K562 (cell line): Measurements from ENCODE around the gene FFAR4. TPM values are rescaled to one million over a fixed set of nuclear protein-coding genes. Genes with fewer than 3 reads are reported as not detected.

ENCODE experiments used
- ATAC-seq: fragments of 200-7000 bp; cut with Tn5 transposase; 3 replicates; pipeline ENCODE4 v1.9.1; 2020; ENCODE audit warnings: moderate library complexity
- BruUV-seq: library from RNA; stranded (reverse); fragments of 400-500 nt; replicated peaks from 2 replicates; lab custom pipeline; 2021; lab: Mats Ljungman, UMichigan
- CTCF ChIA-PET: fragments of 300-600 bp; formaldehyde crosslinking; extraction: SDS; loops from one replicate; lab custom pipeline; 2021; ENCODE audit warnings: low intra/inter-chr PET ratio; lab: Yijun Ruan, JAX
- POLR2A ChIA-PET: fragments of 300-600, 350-650 bp; sonication (Branson Sonifier 250); formaldehyde crosslinking; extraction: SDS; loops from one replicate; lab custom pipeline; 2021; ENCODE audit warnings: antibody characterized with exemption, inconsistent platforms; lab: Yijun Ruan, JAX
- DNase-seq, 4 experiments: peaks; one replicate each; pipeline versions ENCODE4 v3.0.0 to v3.0.0-alpha.2; 2011 to 2018; ENCODE audit warnings: low spot score in 3 of 4, mixed read lengths in 3 of 4; ENCODE audit errors: extremely low read depth in 1 of 4
- FAIRE-seq: peaks from 2 replicates; lab custom pipeline; 2011; peaks lifted over from hg19 to GRCh38; lab: Jason Lieb, UNC
- H2AFZ ChIP-seq: 2 replicates; pipeline ENCODE4 v1.6.0; 2011; ENCODE audit warnings: low read depth, low read length, control low read depth, inconsistent platforms
- H3K27ac ChIP-seq: fragments of 200-600 bp; 3 replicates; pipeline ENCODE4 v1.8.0; 2011; ENCODE audit warnings: low read depth, mild to moderate bottlenecking, control low read depth, inconsistent platforms, low read length, moderate library complexity, mixed read lengths; ENCODE audit errors: extremely low read depth
- H3K27me3 ChIP-seq, 2 experiments: fragments of 300-600 bp in 1 of 2; 2 replicates in 1 of 2; 3 replicates in 1 of 2; pipeline versions ENCODE4 v1.6.0 to v1.8.0; 2011; ENCODE audit warnings: inconsistent platforms in 2 of 2, low read length in 2 of 2, mild to moderate bottlenecking in 1 of 2, mixed read lengths in 1 of 2, moderate library complexity in 1 of 2; ENCODE audit not compliant: control insufficient read depth in 2 of 2, insufficient read depth in 2 of 2
- H3K36me3 ChIP-seq: fragments of 300-600 bp; 3 replicates; pipeline ENCODE4 v1.8.0; 2011; ENCODE audit warnings: mild to moderate bottlenecking, low read length, inconsistent platforms; ENCODE audit not compliant: control insufficient read depth, insufficient read depth
- H3K4me1 ChIP-seq, 2 experiments: fragments of 200-600 bp in 1 of 2; replicated peaks in 1 of 2; 2 replicates in 1 of 2; 3 replicates in 1 of 2; pipeline versions ENCODE4 v1.5.1 to v1.8.0; 2011; ENCODE audit warnings: inconsistent platforms in 2 of 2, low read length in 2 of 2, mild to moderate bottlenecking in 1 of 2, mixed read lengths in 1 of 2, moderate library complexity in 1 of 2; ENCODE audit not compliant: control insufficient read depth in 2 of 2, insufficient read depth in 2 of 2
- H3K4me2 ChIP-seq: 2 replicates; pipeline ENCODE4 v1.6.1; 2011; ENCODE audit warnings: low read length, control low read depth, inconsistent platforms, mixed read lengths; ENCODE audit not compliant: insufficient read depth
- H3K4me3 ChIP-seq: fragments of 200-600 bp; sonication (generic), shearing (Covaris generic); 2 replicates; pipeline ENCODE4 v1.5.1; 2016; ENCODE audit warnings: control low read depth, inconsistent platforms
- H3K79me2 ChIP-seq: fragments of 200-600 bp; 3 replicates; pipeline ENCODE4 v1.8.0; 2011; ENCODE audit warnings: low read length, inconsistent platforms; ENCODE audit not compliant: control insufficient read depth, insufficient read depth
- H3K9ac ChIP-seq, 2 experiments: 2 replicates each; pipeline versions ENCODE4 v1.6.0 to v1.6.1; 2011; ENCODE audit warnings: low read depth in 2 of 2, low read length in 2 of 2, control low read depth in 1 of 2, inconsistent platforms in 1 of 2, mild to moderate bottlenecking in 1 of 2, mixed read lengths in 1 of 2; ENCODE audit not compliant: insufficient read depth in 1 of 2
- H3K9me1 ChIP-seq: one replicate; pipeline ENCODE4 v1.6.0; 2011; ENCODE audit warnings: inconsistent platforms, mild to moderate bottlenecking, low read length, moderate library complexity; ENCODE audit not compliant: control insufficient read depth, insufficient read depth
- H3K9me3 ChIP-seq: replicated peaks from 2 replicates; pipeline ENCODE4 v1.5.1; 2011; ENCODE audit warnings: low read depth, low read length, inconsistent platforms; ENCODE audit not compliant: control insufficient read depth, insufficient read depth
- H4K20me1 ChIP-seq: replicated peaks from 2 replicates; pipeline ENCODE4 v1.6.1; 2011; ENCODE audit warnings: low read length, inconsistent platforms, mixed read lengths; ENCODE audit not compliant: control insufficient read depth, insufficient read depth
- ELK3 ChIP-seq: fragments of 450-650 bp; formaldehyde crosslinking; IDR thresholded peaks from 2 replicates; pipeline ENCODE4 v1.4.0; 2020; ENCODE audit warnings: mild to moderate bottlenecking
- HDAC1 ChIP-seq, 2 experiments: fragments of 450-650 bp; IDR thresholded peaks; 2 replicates each; pipeline ENCODE4 v1.6.1; 2016 to 2017; ENCODE audit warnings: inconsistent platforms in 1 of 2, mild to moderate bottlenecking in 1 of 2, moderate library complexity in 1 of 2
- NONO ChIP-seq, 2 experiments: fragments of 200-400 bp in 1 of 2; fragments of 450-650 bp in 1 of 2; formaldehyde crosslinking in 1 of 2; IDR thresholded peaks; 2 replicates each; pipeline ENCODE4 v1.6.1; 2017; ENCODE audit warnings: low read depth in 2 of 2, mild to moderate bottlenecking in 2 of 2, moderate library complexity in 2 of 2, low read length in 1 of 2
- ZC3H11A ChIP-seq: IDR thresholded peaks from 2 replicates; pipeline ENCODE4 v1.6.1; 2012; ENCODE audit warnings: low read depth, low read length, improper control_type of control experiment
- ZNF184 ChIP-seq: sonication (generic); formaldehyde crosslinking; IDR thresholded peaks from 2 replicates; pipeline ENCODE4 v1.5.0; 2020; ENCODE audit warnings: missing genetic modification reagents
- WGBS: fragments of 100-300 bp; shearing (Covaris generic); methylation state at CpG from one replicate; pipeline ENCODE4 v1.1.6; 2016; ENCODE audit warnings: low coverage, mixed read lengths; ENCODE audit not compliant: insufficient coverage; ENCODE audit errors: missing lambda C conversion rate; 5-methylcytosine and 5-hydroxymethylcytosine counted together
- in situ Hi-C: fragments of 300-500 bp; cut with MboI; formaldehyde crosslinking; loops from 4 replicates; pipeline ENCODE4 v1.15.0; 2018; ENCODE audit warnings: inconsistent platforms, mixed read lengths
- intact Hi-C: fragments of 100-400 bp; cut with micrococcal nuclease; formaldehyde crosslinking; loops from 2 replicates; pipeline ENCODE4 v1.14.2; 2022
- polyA plus RNA-seq, 8 experiments: library from polyadenylated mRNA; depleted of rRNA in 4 of 8; stranded (reverse) in 5 of 8; unstranded in 3 of 8; fragments of >200 nt; fragmentation: Nextera tagmentation in 2 of 8; fragmentation: Illumina TruSeq in 1 of 8; extraction: Ambion mirVana in 2 of 8; extraction: Trizol in 1 of 8; gene quantifications; 2 replicates each; pipeline versions ENCODE4 v1.2.1 to v1.2.3, GENCODE V29; 2011 to 2014; ENCODE audit warnings: inconsistent platforms in 1 of 8, missing spikeins in 1 of 8
- total RNA-seq, 7 experiments: library from RNA; depleted of rRNA in 6 of 7; stranded (reverse); fragments of >200 nt in 6 of 7; fragmentation: Illumina TruSeq in 2 of 7; extraction: Trizol in 2 of 7; gene quantifications; 2 replicates each; pipeline versions ENCODE4 v1.2.1 to v1.2.3, GENCODE V29; 2011 to 2021; ENCODE audit warnings: low replicate concordance in 1 of 7

Gene FFAR4
- total and polyA plus RNA-seq, 9 of the 15 experiments (the other 6 are each of a cell fraction or from before 2014, with no cell fraction given): not detected

DNA sequence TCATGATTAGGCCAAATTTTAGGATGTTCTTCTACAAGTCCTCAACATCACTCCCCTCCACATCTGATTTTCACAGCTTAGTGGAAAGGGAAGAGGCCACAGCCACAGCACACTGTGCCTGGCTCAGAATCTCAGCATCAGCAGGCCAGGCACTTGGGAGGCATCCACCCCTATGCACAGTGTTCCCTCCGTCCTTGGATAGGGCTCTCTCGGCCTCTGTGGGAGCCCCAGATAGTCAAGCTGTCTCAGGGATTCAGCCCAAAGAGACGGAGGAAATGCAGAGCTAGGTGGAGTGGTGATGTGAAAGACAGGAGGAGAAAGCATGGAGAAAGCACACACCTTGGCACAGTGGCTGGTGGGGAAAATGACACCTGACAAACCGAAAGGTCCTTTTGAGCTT is 33.3 kb downstream of the FFAR4 start:
- Histone ChIP-seq H3K36me3 (no peaks in the 10 kb centered on the region), H3K9ac (no peak overlapping the region), H3K4me2 (no peak overlapping the region), H3K79me2 (no peaks in the 10 kb centered on the region), H3K27me3 (peaks cover 9 to 31% of the 10 kb centered on the region in 2 experiments; a peak in 3 of 5 replicates), H3K9me1 (no peaks in the 10 kb centered on the region), H3K4me1 (no peaks in the 10 kb centered on the region; a peak in 1 of 5 replicates), H3K27ac (no peak overlapping the region), H3K4me3 (no peak overlapping the region), H4K20me1 (no peaks in the 10 kb centered on the region), H3K9me3 (no peaks in the 10 kb centered on the region), H2AFZ (no peak overlapping the region)
- POLR2A ChIA-PET: interaction anchor here (0.6 kb wide), 1 partner anchor 82 kb away, joined by 3 read pairs; no protein-coding TSS in a partner anchor
- 0% methylated on average over 3 of the region's 4 CpGs for WGBS
- no TSS peak for BruUV-seq
- no peak for TF ChIP-seq ELK3 (CRISPR knock-in tag)
- no peak for TF ChIP-seq NONO (IDR thresholded peaks at IDR 0.05; ENCODE audit: low read depth in 2 of 2, low read length in 1 of 2)
- no peak for TF ChIP-seq ZNF184 (CRISPR knock-in tag)
- TF ChIP-seq HDAC1 (IDR thresholded peaks at IDR 0.05): no peak
- TF ChIP-seq ZC3H11A: no peak
- DNase-seq (no peak), FAIRE-seq (no peak), ATAC-seq (no peak)
- intact Hi-C loops: no loop called here
- CTCF ChIA-PET: no interaction called here
- in situ Hi-C loops: no loop called here
